ENCODE measurements around the gene CDKN2D.

DNA sequence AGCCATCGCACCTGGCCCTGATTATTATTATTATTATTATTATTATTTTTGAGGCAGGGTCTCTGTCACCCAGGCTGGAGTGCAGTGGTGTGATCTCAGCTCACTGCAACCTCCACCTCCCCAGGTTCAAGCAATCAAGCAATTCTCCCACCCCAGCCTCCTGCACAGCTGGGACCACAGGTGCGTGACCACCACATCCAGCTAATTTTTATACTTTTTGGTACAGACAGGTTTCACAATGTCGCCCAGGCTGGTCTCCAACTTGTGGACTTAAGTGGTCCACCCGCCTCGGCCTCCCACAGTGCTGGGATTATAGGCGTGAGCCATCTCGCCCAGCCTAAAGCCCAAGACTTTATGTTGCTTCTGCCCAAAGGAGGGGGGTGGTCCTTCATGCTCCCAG is 24.4 kb upstream of the CDKN2D start:
- TF ChIP-seq CTCF (IDR thresholded peaks at IDR 0.05 in 2 of 3, conservative IDR thresholded peaks at IDR 0.05 in 1 of 3; ENCODE audit: borderline replicate concordance in 1 of 3, insufficient read depth in 1 of 3, low read depth in 2 of 3, low read length in 2 of 3) (no peak), EZH2 (IDR thresholded peaks at IDR 0.05) (no peak), EGR1 (IDR thresholded peaks at IDR 0.05; ENCODE audit: low read depth) (no peak), SRF (IDR thresholded peaks at IDR 0.05; ENCODE audit: low read depth) (no peak), RAD21 (IDR thresholded peaks at IDR 0.05; ENCODE audit: low read depth) (no peak)
- TF ChIP-seq, protein P1, sequence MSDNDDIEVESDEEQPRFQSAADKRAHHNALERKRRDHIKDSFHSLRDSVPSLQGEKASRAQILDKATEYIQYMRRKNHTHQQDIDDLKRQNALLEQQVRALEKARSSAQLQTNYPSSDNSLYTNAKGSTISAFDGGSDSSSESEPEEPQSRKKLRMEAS (IDR thresholded peaks at IDR 0.05) = no peak

Data from HCT116 (cell line).